SK-N-DZ (cell line): Measurements from ENCODE around the gene CLDN15.

Experiments used
- DNase-seq: peaks from one replicate; pipeline ENCODE4 v3.0.0-alpha.2; 2015; ENCODE audit warnings: low spot score

Gene CLDN15

GRCh38 chr7:101244375-101245146 lies 7.0 kb upstream of the CLDN15 start, which contains the start of gene FIS1:
Gene FIS1 (minus strand): TSS chr7:101245081. CDS start chr7:101245004, 77 bp downstream.
- DNase-seq = peak; percentile 93

- DNase-seq = no peak
Measured at GRCh38 chr7:101243646-101244374, 6.2 kb upstream of the CLDN15 start.

- DNase-seq = no peak
Measured at GRCh38 chr7:101241443-101242349, 4.1 kb upstream of the CLDN15 start.

- no peak for DNase-seq
Measured at GRCh38 chr7:101241015-101241363, 3.4 kb upstream of the CLDN15 start.

GRCh38 chr7:101240226-101241014 lies 2.8 kb upstream of the CLDN15 start:
- DNase-seq = no peak

GRCh38 chr7:101239951-101240220 lies 2.3 kb upstream of the CLDN15 start:
- DNase-seq = no peak

- no peak for DNase-seq
Measured at GRCh38 chr7:101239191-101239950, 1.8 kb upstream of the CLDN15 start.

GRCh38 chr7:101238226-101239182 lies 902 bp upstream of the CLDN15 start:
- DNase-seq = peak; percentile 37

- DNase-seq = no peak
Measured at GRCh38 chr7:101236292-101236835, 1.2 kb downstream of the CLDN15 start.

GRCh38 chr7:101235522-101235921 lies 2.1 kb downstream of the CLDN15 start:
- DNase-seq = no peak

- no peak for DNase-seq
Measured at GRCh38 chr7:101235050-101235449, 2.6 kb downstream of the CLDN15 start.

- no peak for DNase-seq
Measured at GRCh38 chr7:101234636-101235035, 3.0 kb downstream of the CLDN15 start.

GRCh38 chr7:101233907-101234547 lies 3.6 kb downstream of the CLDN15 start:
- no peak for DNase-seq

GRCh38 chr7:101232141-101232850 lies 5.3 kb downstream of the CLDN15 start:
- no peak for DNase-seq

GRCh38 chr7:101231644-101232043 lies 6.0 kb downstream of the CLDN15 start:
- DNase-seq = no peak

- no peak for DNase-seq
Measured at GRCh38 chr7:101226721-101227120, 10.9 kb downstream of the CLDN15 start.

GRCh38 chr7:101225650-101226049 lies 12.0 kb downstream of the CLDN15 start:
- DNase-seq = no peak

GRCh38 chr7:101223528-101223927 lies 14.1 kb downstream of the CLDN15 start:
- DNase-seq = no peak
